ENCODE results near the gene IRF2BPL. TPM values are rescaled to one million over a fixed set of nuclear protein-coding genes. Genes with fewer than 3 reads are reported as not detected.

Gene IRF2BPL
- total RNA-seq = 11.2 and 12.4 TPM in 2 replicates

DNA sequence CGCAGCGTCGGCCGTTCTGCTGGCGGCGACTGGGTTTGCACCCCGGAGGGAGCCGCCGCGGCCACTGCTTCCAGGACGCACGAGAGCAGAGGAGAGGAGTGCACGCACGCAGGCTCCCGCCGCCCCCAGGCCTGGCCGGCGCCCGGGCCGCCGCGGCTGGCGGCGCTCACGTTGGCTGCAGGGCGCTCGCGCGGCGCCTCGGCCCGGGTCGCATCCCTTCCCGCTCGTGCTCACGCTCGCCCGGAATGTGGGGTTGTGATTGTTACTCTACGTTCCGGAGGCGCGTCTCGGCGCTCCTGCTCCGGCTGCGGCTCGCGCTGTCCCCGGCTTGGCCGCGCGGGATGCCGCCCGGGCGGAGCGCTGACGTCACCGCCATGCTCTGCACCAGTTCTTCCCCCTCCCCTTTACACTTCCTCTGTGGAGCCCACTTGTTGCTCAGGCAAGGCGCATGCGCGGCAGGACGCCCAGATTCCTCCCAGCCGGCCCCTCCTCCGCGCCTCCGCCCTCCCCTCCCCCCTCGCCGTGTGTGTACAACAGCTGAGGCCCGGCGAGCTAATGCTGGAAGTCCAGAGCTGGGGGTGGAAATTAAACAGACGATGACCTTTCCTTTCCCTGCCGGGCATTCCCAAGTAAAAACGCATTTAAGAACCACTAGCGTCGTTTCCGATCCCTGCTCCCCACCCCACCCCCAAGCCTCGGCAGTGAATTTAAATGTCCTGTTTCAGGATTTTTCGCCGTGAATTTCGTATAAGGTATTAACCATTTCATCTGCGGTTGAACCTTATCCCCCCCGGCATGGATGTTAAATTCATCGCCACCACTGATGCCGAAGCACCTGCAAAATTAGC, at the start of gene IRF2BPL:
Gene IRF2BPL, minus strand, starts transcription at position 325 of the 848 bp plus-strand sequence. CDS start 916 bp downstream, outside the sequence.

Other genes starting within 250 kb of the IRF2BPL start
- 15.4 and 15.5 TPM in 2 replicates for gene ANGEL1, start 215.8 kb downstream of the IRF2BPL start, total RNA-seq
- not detected in 2 replicates for gene LRRC74A, start 202.3 kb downstream of the IRF2BPL start, total RNA-seq
- 17.3 and 26.4 TPM in 2 replicates for gene CIPC, start 69.5 kb upstream of the IRF2BPL start, total RNA-seq
- gene ZDHHC22, start 113.1 kb upstream of the IRF2BPL start, total RNA-seq = not detected in 2 replicates
- gene TMEM63C, start 153.1 kb upstream of the IRF2BPL start, total RNA-seq = not detected in 2 replicates
- gene NGB, start 242.5 kb upstream of the IRF2BPL start, total RNA-seq = not detected in 2 replicates